ENCODE measurements around the gene OR4Q3. TPM values are rescaled to one million over a fixed set of nuclear protein-coding genes. Genes with fewer than 3 reads are reported as not detected.

The OR4Q3 gene
- total RNA-seq (2021), result not detected in 2 replicates
- long read RNA-seq, result 0 reads

DNA sequence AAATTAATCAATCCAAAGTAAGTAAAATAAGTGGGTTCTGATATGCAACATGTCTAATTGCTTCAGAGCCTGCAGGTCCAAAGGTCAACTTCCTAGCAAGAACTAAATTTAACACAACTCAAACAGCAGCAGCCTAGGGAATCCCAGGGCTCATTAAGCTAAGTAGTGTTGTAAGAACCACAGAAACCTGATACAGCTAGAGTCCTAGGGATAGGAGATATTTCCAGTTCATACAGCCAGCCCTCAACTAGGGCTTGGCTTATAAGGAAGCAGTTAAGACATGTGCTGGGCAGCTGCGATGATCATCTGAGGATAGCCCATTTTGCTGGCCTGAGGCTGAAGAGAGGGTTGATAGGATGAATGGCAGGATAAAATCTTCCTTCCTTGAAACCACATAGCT, at the start of gene OR4Q3:
TSS of gene OR4Q3 (plus strand) at position 316 of the 400 bp plus-strand sequence.
- no peaks in the 10 kb centered on the region for H3K27me3 Mint-ChIP-seq (ENCODE audit: low read depth)
- Histone ChIP-seq H2AK5ac (ENCODE audit: insufficient read length, low read length) (no peak within 1 kb of the TSS), H3K79me2 (ENCODE audit: insufficient read depth, low read length) (no peaks in the 10 kb centered on the region), H4K20me1 (ENCODE audit: control insufficient read depth, insufficient read depth, insufficient read length) (no peaks in the 10 kb centered on the region), H4K5ac (ENCODE audit: insufficient read length, low read depth, low read length) (no peak within 1 kb of the TSS), H3K27me3 (ENCODE audit: insufficient read depth, low read length) (no peaks in the 10 kb centered on the region; the same call in 1 of the 2 replicates), H3K27ac (ENCODE audit: insufficient read length, low read depth, low read length) (no peak within 1 kb of the TSS), H2BK15ac (ENCODE audit: low read depth, low read length) (no peak within 1 kb of the TSS), H3K14ac (ENCODE audit: insufficient read depth, low read length) (no peak within 1 kb of the TSS), H2BK120ac (ENCODE audit: low read depth, low read length, poor library complexity, severe bottlenecking) (no peak within 1 kb of the TSS), H3K4ac (ENCODE audit: low read depth, low read length) (no peak within 1 kb of the TSS), H3K23ac (ENCODE audit: insufficient read length, low read depth, low read length) (no peak within 1 kb of the TSS), H3K23me2 (ENCODE audit: insufficient read length, low read depth, low read length, poor library complexity, severe bottlenecking) (no peaks in the 10 kb centered on the region), H2AFZ (ENCODE audit: low read length) (no peak within 1 kb of the TSS), H3K4me1 (ENCODE audit: insufficient read depth, low read length) (no peaks in the 10 kb centered on the region), H3K4me2 (ENCODE audit: insufficient read depth, insufficient read length, low read length) (no peak within 1 kb of the TSS), H3K18ac (ENCODE audit: insufficient read length, low read depth, low read length) (no peak within 1 kb of the TSS), H4K8ac (replicated peaks; ENCODE audit: insufficient read length, low read depth, low read length) (no peak within 1 kb of the TSS), H3K56ac (ENCODE audit: insufficient read length, low read depth, low read length) (no peak within 1 kb of the TSS), H3K9ac (ENCODE audit: extremely low read depth, insufficient read length, low read length) (no peak within 1 kb of the TSS), H2BK20ac (ENCODE audit: low read depth, low read length, poor library complexity, severe bottlenecking) (no peak within 1 kb of the TSS), H2BK12ac (ENCODE audit: insufficient read length, low read depth, low read length) (no peak within 1 kb of the TSS), H3K9me3 (ENCODE audit: control insufficient read depth, low read depth, low read length) (peaks cover 76% of the 10 kb centered on the region), H2BK5ac (ENCODE audit: insufficient read length, low read length) (no peak within 1 kb of the TSS), H3T11ph (ENCODE audit: low read length) (no peak within 1 kb of the TSS), H4K91ac (ENCODE audit: insufficient read length, low read depth, low read length) (no peak within 1 kb of the TSS), H3K79me1 (ENCODE audit: insufficient read depth, low read depth, low read length, poor library complexity, severe bottlenecking) (no peaks in the 10 kb centered on the region)
- no CpG with 5 or more reads among the region's 1 CpG for WGBS (ENCODE audit: extremely low coverage, insufficient read length, low lambda C conversion rate)
- peaks cover 2 to 30% (median 4%) of the 10 kb centered on the region in 3 experiments; a peak in 4 of 7 replicates for H3K36me3 Mint-ChIP-seq (ENCODE audit: insufficient read depth in 1 of 3, low read depth in 3 of 3)
- TF ChIP-seq, protein P1, sequence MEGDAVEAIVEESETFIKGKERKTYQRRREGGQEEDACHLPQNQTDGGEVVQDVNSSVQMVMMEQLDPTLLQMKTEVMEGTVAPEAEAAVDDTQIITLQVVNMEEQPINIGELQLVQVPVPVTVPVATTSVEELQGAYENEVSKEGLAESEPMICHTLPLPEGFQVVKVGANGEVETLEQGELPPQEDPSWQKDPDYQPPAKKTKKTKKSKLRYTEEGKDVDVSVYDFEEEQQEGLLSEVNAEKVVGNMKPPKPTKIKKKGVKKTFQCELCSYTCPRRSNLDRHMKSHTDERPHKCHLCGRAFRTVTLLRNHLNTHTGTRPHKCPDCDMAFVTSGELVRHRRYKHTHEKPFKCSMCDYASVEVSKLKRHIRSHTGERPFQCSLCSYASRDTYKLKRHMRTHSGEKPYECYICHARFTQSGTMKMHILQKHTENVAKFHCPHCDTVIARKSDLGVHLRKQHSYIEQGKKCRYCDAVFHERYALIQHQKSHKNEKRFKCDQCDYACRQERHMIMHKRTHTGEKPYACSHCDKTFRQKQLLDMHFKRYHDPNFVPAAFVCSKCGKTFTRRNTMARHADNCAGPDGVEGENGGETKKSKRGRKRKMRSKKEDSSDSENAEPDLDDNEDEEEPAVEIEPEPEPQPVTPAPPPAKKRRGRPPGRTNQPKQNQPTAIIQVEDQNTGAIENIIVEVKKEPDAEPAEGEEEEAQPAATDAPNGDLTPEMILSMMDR (conservative IDR thresholded peaks at IDR 0.05), result no peak
- peaks cover 66 to 67% of the 10 kb centered on the region in 2 experiments for H3K9me3 Mint-ChIP-seq
- no peak for DNase-seq
- H3K4me3 Mint-ChIP-seq, result no peak within 1 kb of the TSS
- H3K27ac Mint-ChIP-seq, result no peak within 1 kb of the TSS
- no peaks in the 10 kb centered on the region for H3K4me1 Mint-ChIP-seq
